Pancreas (tissue), 10 donors: ENCODE results near the gene CSTPP1. TPM values are rescaled to one million over a fixed set of nuclear protein-coding genes. Genes with fewer than 3 reads are reported as not detected.

Experiments used
- ATAC-seq, 4 donors: fragments of 200-7000 bp; cut with Tn5 transposase; one replicate each; pipeline versions ENCODE4 v1.8.0 to v1.9.1; 2020; ENCODE audit warnings: mild to moderate bottlenecking in 4 of 4, moderate library complexity in 4 of 4
- DNase-seq, 6 donors: peaks; one replicate each; pipeline ENCODE4 v3.0.0-alpha.2; 2020
- FAIRE-seq: peaks from 2 replicates; lab custom pipeline; 2012; peaks lifted over from hg19 to GRCh38; lab: Jason Lieb, UNC
- H3K27ac ChIP-seq, 4 donors: fragments of 200-600 bp; sonication (generic); 1 replicate in 3 of 4; 2 replicates in 1 of 4; pipeline versions ENCODE4 v1.5.0 to v1.8.0; 2020
- H3K27me3 ChIP-seq, 4 donors: fragments of 200-600 bp; one replicate each; pipeline ENCODE4 v1.8.0; 2021
- H3K36me3 ChIP-seq, 3 donors: fragments of 200-600 bp; sonication (generic) in 1 of 3; one replicate each; pipeline versions ENCODE4 v1.5.0 to v1.8.0; 2020 to 2021
- H3K4me1 ChIP-seq, 3 donors: fragments of 200-600 bp; one replicate each; pipeline ENCODE4 v1.8.0; 2021
- H3K4me3 ChIP-seq, 4 donors: fragments of 200-600 bp; sonication (generic) in 2 of 4; one replicate each; pipeline versions ENCODE4 v1.5.0 to v1.8.0; 2020 to 2021
- H3K9me3 ChIP-seq, 4 donors: fragments of 200-600 bp; one replicate each; pipeline ENCODE4 v1.8.0; 2021
- CTCF ChIP-seq, 4 donors: fragments of 200-600 bp; sonication (generic) in 3 of 4; IDR thresholded peaks; one replicate each; pipeline versions ENCODE4 v1.5.0 to v1.8.0; 2021; ENCODE audit warnings: antibody characterized with exemption in 4 of 4
- WGBS, 2 donors: extraction: QIAGEN DNeasy Blood & Tissue Kit; methylation state at CpG; one replicate each; pipeline ENCODE4 v1.1.7; 2013; 5-methylcytosine and 5-hydroxymethylcytosine counted together
- intact Hi-C, 3 donors: fragments of 100-400 bp; cut with DNase I; formaldehyde crosslinking; loops; one replicate each; pipeline versions ENCODE4 v1.11.1 to v1.14.2; 2022
- polyA plus RNA-seq, 2 donors: library from polyadenylated mRNA; stranded (reverse); fragments of 200-250 nt; gene quantifications; one replicate each; pipeline ENCODE4 v1.2.3, GENCODE V29; 2013
- total RNA-seq, 6 donors: library from RNA; stranded (reverse); fragmentation: NEBNext Ultra II Directional in 4 of 6; extraction: Animal tissue kit (Norgen Biotek cat#: 25700) in 4 of 6; gene quantifications; one replicate each; pipeline versions ENCODE4 v1.2.1 to v1.2.4, GENCODE V29; 2021 to 2023
- donor health status: healthy with polysubstance abuse.
- donor health status: DM: no; HTN: no; CAD: no; lungs with moderate emphysema.
- donor health status: DM: no; HTN: no; CAD: no.
- donor health status: control.
- donor health status: control.
- donor health status: Bipolar disorder and iron deficiency.
- donor health status: DM: yes; HTN: yes; CAD: no.
- donor health status: DM: no; HTN: no; CAD: no.
- donor health status: DM: no; HTN: no; CAD: no.
- donor health status: DM: yes; HTN: yes; CAD: no.

CSTPP1 gene
- total and polyA plus RNA-seq, 8 donors = 9.7 to 23.6 (median 14.0) TPM

- Histone ChIP-seq H3K4me3 (no peak overlapping the region), H3K27ac (no peak overlapping the region), H3K36me3 (no peaks in the 10 kb centered on the region), H3K9me3 (no peaks in the 10 kb centered on the region), H3K27me3 (no peaks in the 10 kb centered on the region), H3K4me1 (peaks cover 0 to 4% (median 0%) of the 10 kb centered on the region in 3 donors)
- DNase-seq (peak; percentile 44 to 86 (median 67)), FAIRE-seq (no peak), ATAC-seq (peak; percentile 60 to 90 (median 83))
- no peak for TF ChIP-seq CTCF (IDR thresholded peaks at IDR 0.05)
- intact Hi-C loops = no loop called here
- 41% methylated on average over 10 of the region's 10 CpGs for WGBS, 2 donors
These were observed 40.7 kb upstream of the CSTPP1 start for GRCh38 chr11:46895821-46896220.

- H3K36me3 ChIP-seq = no peaks in the 10 kb centered on the region
- peaks cover 0 to 4% (median 0%) of the 10 kb centered on the region in 3 donors for H3K4me1 ChIP-seq
- FAIRE-seq (no peak), DNase-seq (no peak), ATAC-seq (peak in 2 of 4 donors; percentile 10 to 22)
- TF ChIP-seq CTCF (IDR thresholded peaks at IDR 0.05) = no peak
- WGBS, 2 donors = 94 to 97% methylated on average over 10 of the region's 10 CpGs
- no peaks in the 10 kb centered on the region for H3K27me3 ChIP-seq
- intact Hi-C loops = no loop called here
- H3K27ac ChIP-seq = no peak overlapping the region
- no peak overlapping the region for H3K4me3 ChIP-seq
- H3K9me3 ChIP-seq = no peaks in the 10 kb centered on the region
These were observed 39.7 kb upstream of the CSTPP1 start for GRCh38 chr11:46896719-46897406.

GRCh38 chr11:46898396-46899095 is 38.0 kb upstream of the CSTPP1 start:
- Histone ChIP-seq H3K4me3 (no peak overlapping the region), H3K9me3 (no peaks in the 10 kb centered on the region), H3K4me1 (peaks cover 0 to 4% (median 0%) of the 10 kb centered on the region in 3 donors), H3K27ac (no peak overlapping the region), H3K27me3 (no peaks in the 10 kb centered on the region), H3K36me3 (no peaks in the 10 kb centered on the region)
- intact Hi-C loops = no loop called here
- peak in 1 of 6 donors; percentile 52 for DNase-seq
- peak in 2 of 4 donors; percentile 16 to 51 for ATAC-seq
- no peak for TF ChIP-seq CTCF (IDR thresholded peaks at IDR 0.05)
- 76 to 82% methylated on average over 17 of the region's 17 CpGs for WGBS, 2 donors
- no peak for FAIRE-seq

- ATAC-seq = no peak
- no peak for DNase-seq
- peaks cover 0 to 4% (median 0%) of the 10 kb centered on the region in 3 donors for H3K4me1 ChIP-seq
- intact Hi-C loops = no loop called here
- no peak for FAIRE-seq
- no peaks in the 10 kb centered on the region for H3K27me3 ChIP-seq
- no peaks in the 10 kb centered on the region for H3K9me3 ChIP-seq
- 90 to 92% methylated on average over 13 of the region's 13 CpGs for WGBS, 2 donors
- TF ChIP-seq CTCF (IDR thresholded peaks at IDR 0.05) = no peak
- no peak overlapping the region for H3K4me3 ChIP-seq
- H3K36me3 ChIP-seq = no peaks in the 10 kb centered on the region
- H3K27ac ChIP-seq = no peak overlapping the region
These were observed 37.0 kb upstream of the CSTPP1 start for GRCh38 chr11:46899501-46900025.
